ENCODE data around the gene HEBP2. TPM values are rescaled to one million over a fixed set of nuclear protein-coding genes. Genes with fewer than 3 reads are reported as not detected.
A peak's percentile ranks its signal among the peaks of the same experiment; 100 is the strongest.

HEBP2 gene
- total and polyA plus RNA-seq, 2 of the 13 experiments (the other 11 are each of a cell fraction or from before 2014, with no cell fraction given), result 16.0 to 72.8 TPM

GRCh38 chr6:138419766-138420165, 15.7 kb downstream of the HEBP2 start (continued):
- TF ChIP-seq, protein P1, sequence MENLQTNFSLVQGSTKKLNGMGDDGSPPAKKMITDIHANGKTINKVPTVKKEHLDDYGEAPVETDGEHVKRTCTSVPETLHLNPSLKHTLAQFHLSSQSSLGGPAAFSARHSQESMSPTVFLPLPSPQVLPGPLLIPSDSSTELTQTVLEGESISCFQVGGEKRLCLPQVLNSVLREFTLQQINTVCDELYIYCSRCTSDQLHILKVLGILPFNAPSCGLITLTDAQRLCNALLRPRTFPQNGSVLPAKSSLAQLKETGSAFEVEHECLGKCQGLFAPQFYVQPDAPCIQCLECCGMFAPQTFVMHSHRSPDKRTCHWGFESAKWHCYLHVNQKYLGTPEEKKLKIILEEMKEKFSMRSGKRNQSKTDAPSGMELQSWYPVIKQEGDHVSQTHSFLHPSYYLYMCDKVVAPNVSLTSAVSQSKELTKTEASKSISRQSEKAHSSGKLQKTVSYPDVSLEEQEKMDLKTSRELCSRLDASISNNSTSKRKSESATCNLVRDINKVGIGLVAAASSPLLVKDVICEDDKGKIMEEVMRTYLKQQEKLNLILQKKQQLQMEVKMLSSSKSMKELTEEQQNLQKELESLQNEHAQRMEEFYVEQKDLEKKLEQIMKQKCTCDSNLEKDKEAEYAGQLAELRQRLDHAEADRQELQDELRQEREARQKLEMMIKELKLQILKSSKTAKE (CRISPR knock-in tag; IDR thresholded peaks at IDR 0.05; ENCODE audit: borderline replicate concordance), result peak; percentile 65; the same call in 1 of the 2 replicates
- TF ChIP-seq SOX13 (IDR thresholded peaks at IDR 0.05), result no peak
- TF ChIP-seq SOX13 (CRISPR knock-in tag; conservative IDR thresholded peaks at IDR 0.05 in 1 of 2, IDR thresholded peaks at IDR 0.05 in 1 of 2), result no peak
- TF ChIP-seq, protein P2, sequence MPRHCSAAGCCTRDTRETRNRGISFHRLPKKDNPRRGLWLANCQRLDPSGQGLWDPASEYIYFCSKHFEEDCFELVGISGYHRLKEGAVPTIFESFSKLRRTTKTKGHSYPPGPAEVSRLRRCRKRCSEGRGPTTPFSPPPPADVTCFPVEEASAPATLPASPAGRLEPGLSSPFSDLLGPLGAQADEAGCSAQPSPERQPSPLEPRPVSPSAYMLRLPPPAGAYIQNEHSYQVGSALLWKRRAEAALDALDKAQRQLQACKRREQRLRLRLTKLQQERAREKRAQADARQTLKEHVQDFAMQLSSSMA (CRISPR knock-in tag; IDR thresholded peaks at IDR 0.05), result no peak
- no peak for TF ChIP-seq ZNF619 (CRISPR knock-in tag; IDR thresholded peaks at IDR 0.05)
- TF ChIP-seq ZNF326 (CRISPR knock-in tag; IDR thresholded peaks at IDR 0.05; ENCODE audit: borderline replicate concordance), result no peak
- TF ChIP-seq ZNF672 (CRISPR knock-in tag; IDR thresholded peaks at IDR 0.05), result no peak
- TF ChIP-seq ZSCAN30 (CRISPR knock-in tag; IDR thresholded peaks at IDR 0.05), result no peak
- TF ChIP-seq RELA (CRISPR knock-in tag; IDR thresholded peaks at IDR 0.05), result no peak
- TF ChIP-seq ZNF574 (CRISPR knock-in tag; IDR thresholded peaks at IDR 0.05), result no peak; the same call in 1 of the 2 replicates
- no peak for TF ChIP-seq KAT7 (CRISPR knock-in tag; IDR thresholded peaks at IDR 0.05; ENCODE audit: borderline replicate concordance)
- TF ChIP-seq, protein P3, sequence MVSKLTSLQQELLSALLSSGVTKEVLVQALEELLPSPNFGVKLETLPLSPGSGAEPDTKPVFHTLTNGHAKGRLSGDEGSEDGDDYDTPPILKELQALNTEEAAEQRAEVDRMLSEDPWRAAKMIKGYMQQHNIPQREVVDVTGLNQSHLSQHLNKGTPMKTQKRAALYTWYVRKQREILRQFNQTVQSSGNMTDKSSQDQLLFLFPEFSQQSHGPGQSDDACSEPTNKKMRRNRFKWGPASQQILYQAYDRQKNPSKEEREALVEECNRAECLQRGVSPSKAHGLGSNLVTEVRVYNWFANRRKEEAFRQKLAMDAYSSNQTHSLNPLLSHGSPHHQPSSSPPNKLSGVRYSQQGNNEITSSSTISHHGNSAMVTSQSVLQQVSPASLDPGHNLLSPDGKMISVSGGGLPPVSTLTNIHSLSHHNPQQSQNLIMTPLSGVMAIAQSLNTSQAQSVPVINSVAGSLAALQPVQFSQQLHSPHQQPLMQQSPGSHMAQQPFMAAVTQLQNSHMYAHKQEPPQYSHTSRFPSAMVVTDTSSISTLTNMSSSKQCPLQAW (CRISPR knock-in tag; IDR thresholded peaks at IDR 0.05), result 0 out of 2 replicates have a peak, but pooled peaks have one; percentile 47
- TF ChIP-seq ZNF510 (CRISPR knock-in tag; IDR thresholded peaks at IDR 0.05; ENCODE audit: low read depth), result no peak
- TF ChIP-seq RARA (CRISPR knock-in tag; IDR thresholded peaks at IDR 0.05), result 0 out of 2 replicates have a peak, but pooled peaks have one; percentile 36
